HCT116 (cell line): ENCODE data around the gene MDH1. TPM values are rescaled to one million over a fixed set of nuclear protein-coding genes. Genes with fewer than 3 reads are reported as not detected.

Experiments used
- ATAC-seq: fragments of 200-7000 bp; cut with Tn5 transposase; 2 replicates; pipeline ENCODE4 v1.9.1; 2020; ENCODE audit warnings: mild to moderate bottlenecking, moderate library complexity
- BruUV-seq: library from RNA; stranded (reverse); fragments of 400-500 nt; replicated peaks from 2 replicates; lab custom pipeline; 2021; lab: Mats Ljungman, UMichigan
- CTCF ChIA-PET: fragments of 300-600 bp; sonication (Branson Sonifier 250); formaldehyde crosslinking; loops from one replicate; lab custom pipeline; 2021; ENCODE audit warnings: antibody characterized with exemption; lab: Charles Lee
- POLR2A ChIA-PET: fragments of 300-600, 350-600 bp; sonication (Branson Sonifier 250); formaldehyde crosslinking; loops from one replicate; lab custom pipeline; 2021; ENCODE audit warnings: antibody characterized with exemption; lab: Charles Lee
- RAD21 ChIA-PET, 2 experiments: fragments of 300-600 bp; sonication (Branson Sonifier 250); formaldehyde crosslinking; loops; one replicate each; lab custom pipeline; 2023; ENCODE audit warnings: low total read pairs in 2 of 2; ENCODE audit not compliant: uncharacterized antibody in 2 of 2, unreplicated experiment in 2 of 2, low non-redundant PET in 1 of 2; lab: Charles Lee
- DNase-seq: peaks from one replicate; pipeline ENCODE4 v3.0.0-alpha.2; 2010; ENCODE audit warnings: low read depth, low spot score
- H2AFZ ChIP-seq: fragments of 200-600 bp; shearing (Covaris generic), sonication (generic); 2 replicates; pipeline ENCODE4 v1.6.1; 2017; ENCODE audit warnings: low read depth, mixed run types, mixed read lengths, antibody characterized with exemption, low read length; ENCODE audit not compliant: poor library complexity, severe bottlenecking
- H3K27ac ChIP-seq: 2 replicates; pipeline ENCODE4 v1.5.1; 2012; ENCODE audit warnings: low read depth, low read length
- H3K27me3 ChIP-seq: fragments of 200-600 bp; sonication (generic); 2 replicates; pipeline ENCODE4 v1.6.1; 2016; ENCODE audit warnings: mixed run types, low read length, mixed read lengths; ENCODE audit not compliant: insufficient read depth
- H3K36me3 ChIP-seq, 2 experiments: fragments of 200-500 bp in 1 of 2; fragments of 200-600 bp in 1 of 2; sonication (Bioruptor generic) in 1 of 2; sonication (generic) in 1 of 2; 2 replicates each; pipeline versions ENCODE4 v1.5.1 to v1.6.1; 2014 to 2016; ENCODE audit warnings: low read length in 2 of 2, inconsistent platforms in 1 of 2, mixed read lengths in 1 of 2, mixed run types in 1 of 2; ENCODE audit not compliant: insufficient read depth in 2 of 2, control insufficient read depth in 1 of 2
- H3K4me1 ChIP-seq, 2 experiments: fragments of 200-600 bp in 1 of 2; sonication (generic) in 1 of 2; 2 replicates each; pipeline versions ENCODE4 v1.5.1 to v1.6.1; 2012 to 2017; ENCODE audit warnings: low read length in 2 of 2, inconsistent platforms in 1 of 2, mild to moderate bottlenecking in 1 of 2, mixed read lengths in 1 of 2, mixed run types in 1 of 2, moderate library complexity in 1 of 2; ENCODE audit not compliant: insufficient read depth in 2 of 2, control insufficient read depth in 1 of 2
- H3K4me2 ChIP-seq: fragments of 200-600 bp; sonication (generic); 2 replicates; pipeline ENCODE4 v1.6.1; 2017; ENCODE audit warnings: mixed run types, low read length, mixed read lengths
- H3K4me3 ChIP-seq, 2 experiments: fragments of 200-600 bp in 1 of 2; sonication (generic) in 1 of 2; replicated peaks in 1 of 2; 2 replicates each; pipeline ENCODE4 v1.5.1; 2011 to 2016; ENCODE audit warnings: low read length in 2 of 2, control low read depth in 1 of 2, low read depth in 1 of 2, mild to moderate bottlenecking in 1 of 2, mixed read lengths in 1 of 2, mixed run types in 1 of 2
- H3K79me2 ChIP-seq: fragments of 200-600 bp; sonication (generic); 2 replicates; pipeline ENCODE4 v1.6.1; 2017; ENCODE audit warnings: mild to moderate bottlenecking, mixed run types, low read length, moderate library complexity, mixed read lengths; ENCODE audit not compliant: insufficient read depth
- H3K9ac ChIP-seq: fragments of 200-600 bp; sonication (generic); 2 replicates; pipeline ENCODE4 v1.6.1; 2016; ENCODE audit warnings: low read length, mixed read lengths
- H3K9me2 ChIP-seq: fragments of 200-600 bp; sonication (generic), shearing (Covaris generic); 2 replicates; pipeline ENCODE4 v1.6.1; 2017; ENCODE audit warnings: mixed run types, mild to moderate bottlenecking, moderate library complexity; ENCODE audit not compliant: insufficient read depth
- H3K9me3 ChIP-seq, 2 experiments: fragments of 200-500 bp in 1 of 2; fragments of 200-600 bp in 1 of 2; sonication (Bioruptor generic) in 1 of 2; sonication (generic) in 1 of 2; 2 replicates each; pipeline ENCODE4 v1.6.1; 2014 to 2017; ENCODE audit warnings: low read length in 2 of 2, mixed read lengths in 2 of 2, inconsistent platforms in 1 of 2, low read depth in 1 of 2, mild to moderate bottlenecking in 1 of 2, mixed run types in 1 of 2, moderate library complexity in 1 of 2; ENCODE audit not compliant: control insufficient read depth in 1 of 2, insufficient read depth in 1 of 2
- H4K20me1 ChIP-seq: fragments of 200-600 bp; sonication (generic), shearing (Covaris generic); 2 replicates; pipeline ENCODE4 v1.6.1; 2017; ENCODE audit warnings: mixed run types, mild to moderate bottlenecking, moderate library complexity; ENCODE audit not compliant: insufficient read depth
- CBX3 ChIP-seq: IDR thresholded peaks from 2 replicates; pipeline ENCODE4 v1.6.1; 2012; ENCODE audit warnings: low read depth
- EZH2phosphoT487 ChIP-seq: fragments of 200-600 bp; IDR thresholded peaks from 2 replicates; pipeline ENCODE4 v1.6.1; 2018; ENCODE audit warnings: antibody characterized with exemption, borderline replicate concordance
- POLR2A ChIP-seq: IDR thresholded peaks from 2 replicates; pipeline ENCODE4 v1.7.0; 2011; ENCODE audit warnings: borderline replicate concordance; ENCODE audit not compliant: insufficient read depth, insufficient read length; ENCODE audit errors: extremely low read depth
- POLR2AphosphoS5 ChIP-seq: IDR thresholded peaks from 2 replicates; pipeline ENCODE4 v1.6.1; 2011; ENCODE audit warnings: mild to moderate bottlenecking, low read depth, low read length, moderate library complexity
- SIN3A ChIP-seq: IDR thresholded peaks from 2 replicates; pipeline ENCODE4 v1.6.1; 2012; ENCODE audit warnings: low read depth
- SP1 ChIP-seq: IDR thresholded peaks from 2 replicates; pipeline ENCODE4 v1.6.1; 2012; ENCODE audit warnings: low read depth
- TCF7L2 ChIP-seq: IDR thresholded peaks from 2 replicates; pipeline ENCODE4 v1.7.0; 2011; ENCODE audit warnings: borderline replicate concordance, inconsistent platforms; ENCODE audit not compliant: insufficient read depth, insufficient read length; ENCODE audit errors: extremely low read depth
- ZNF274 ChIP-seq: fragments of 200-500 bp; sonication (Bioruptor generic); IDR thresholded peaks from 2 replicates; pipeline ENCODE4 v1.6.1; 2014; ENCODE audit warnings: mild to moderate bottlenecking, low read depth, low read length, inconsistent platforms
- intact Hi-C: fragments of 100-400 bp; cut with micrococcal nuclease; formaldehyde crosslinking; loops from 2 replicates; pipeline ENCODE4 v1.10.0; 2022
- total RNA-seq: library from RNA; stranded (reverse); gene quantifications from one replicate; pipeline ENCODE4 v1.2.1, GENCODE V29; 2021; ENCODE audit not compliant: unreplicated experiment
- TF ChIP-seq, protein P1 (sequence below): IDR thresholded peaks from 2 replicates; pipeline ENCODE4 v1.6.1; 2012
- TF ChIP-seq, protein P2 (sequence below): IDR thresholded peaks from 2 replicates; pipeline ENCODE4 v1.6.1; 2012

MDH1 gene
- total RNA-seq, 1 experiment from 2014 or later, result 192 TPM

DNA sequence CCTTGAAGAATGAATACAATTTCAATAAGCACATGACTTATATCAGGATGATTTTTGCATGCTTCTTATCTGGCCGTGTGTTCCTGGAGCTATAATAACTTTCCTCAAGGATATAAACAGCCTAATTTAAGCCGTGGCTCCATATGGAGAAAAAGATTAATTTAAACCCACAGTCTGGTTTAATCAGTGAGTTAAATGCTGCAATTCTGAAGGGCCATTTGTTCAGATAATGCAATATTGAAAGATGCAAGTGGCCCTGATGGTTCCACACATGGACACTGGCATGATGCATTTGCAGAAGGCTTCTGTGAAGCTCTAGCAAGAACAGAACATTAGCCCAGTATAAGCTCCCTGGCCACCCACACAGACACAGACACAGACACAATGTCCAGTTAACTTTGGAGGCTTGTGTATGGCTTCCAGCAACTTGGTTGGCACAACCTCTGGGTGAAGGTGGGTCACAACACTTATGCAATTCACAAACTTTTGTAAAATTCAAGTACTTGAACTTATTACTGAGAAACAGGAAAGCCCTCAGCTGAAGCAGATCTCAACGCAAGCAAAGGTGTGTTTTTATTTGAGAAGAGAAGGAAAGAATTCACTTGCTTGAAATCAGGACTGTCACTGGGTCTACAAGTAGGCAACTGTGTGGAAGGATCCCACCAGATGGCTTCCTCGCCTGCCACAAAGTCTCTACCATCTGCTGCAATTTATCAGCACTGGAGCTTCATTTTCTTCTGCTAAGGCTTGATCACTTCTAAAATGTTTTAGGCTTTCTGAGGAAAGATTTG, 63.3 kb downstream of the MDH1 start:
- Histone ChIP-seq H3K27ac (no peak overlapping the region), H3K27me3 (no peaks in the 10 kb centered on the region), H4K20me1 (no peaks in the 10 kb centered on the region), H3K9me3 (no peaks in the 10 kb centered on the region)
- intact Hi-C loops, result no loop called here
- TF ChIP-seq, protein P1, sequence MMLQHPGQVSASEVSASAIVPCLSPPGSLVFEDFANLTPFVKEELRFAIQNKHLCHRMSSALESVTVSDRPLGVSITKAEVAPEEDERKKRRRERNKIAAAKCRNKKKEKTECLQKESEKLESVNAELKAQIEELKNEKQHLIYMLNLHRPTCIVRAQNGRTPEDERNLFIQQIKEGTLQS, result no peak
- TF ChIP-seq CBX3, result no peak
- TF ChIP-seq SP1, result no peak
- TF ChIP-seq TCF7L2, result no peak
- no peak for TF ChIP-seq ZNF274
- no peak for TF ChIP-seq SIN3A
- TF ChIP-seq EZH2phosphoT487, result no peak
- no peak for TF ChIP-seq POLR2A
- TF ChIP-seq, protein P2, sequence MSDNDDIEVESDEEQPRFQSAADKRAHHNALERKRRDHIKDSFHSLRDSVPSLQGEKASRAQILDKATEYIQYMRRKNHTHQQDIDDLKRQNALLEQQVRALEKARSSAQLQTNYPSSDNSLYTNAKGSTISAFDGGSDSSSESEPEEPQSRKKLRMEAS, result no peak
- no peak for TF ChIP-seq POLR2AphosphoS5
- TF ChIP-seq, all 23 proteins: peak for 0
- Histone ChIP-seq H2AFZ (no peak overlapping the region), H3K36me3 (no peaks in the 10 kb centered on the region), H3K4me3 (no peak overlapping the region), H3K4me2 (no peak overlapping the region), H3K9ac (no peak overlapping the region), H3K4me1 (no peaks in the 10 kb centered on the region), H3K79me2 (no peaks in the 10 kb centered on the region), H3K9me2 (0 out of 2 replicates have a peak, but pooled peaks cover 4% of the 10 kb centered on the region)
- no peak for DNase-seq
- ChIA-PET RAD21 (no interaction called here), CTCF (no interaction called here), POLR2A (no interaction called here)
- BruUV-seq, result no TSS peak
- ATAC-seq, result no peak
